GM19193 (cell line): ENCODE results near the gene LDLRAD3.

Source experiments
- POLR2A ChIP-seq: IDR thresholded peaks from 4 replicates; pipeline ENCODE4 v1.6.1; 2011; ENCODE audit not compliant: insufficient read depth, insufficient read length; ENCODE audit errors: extremely low read depth

The LDLRAD3 gene

DNA sequence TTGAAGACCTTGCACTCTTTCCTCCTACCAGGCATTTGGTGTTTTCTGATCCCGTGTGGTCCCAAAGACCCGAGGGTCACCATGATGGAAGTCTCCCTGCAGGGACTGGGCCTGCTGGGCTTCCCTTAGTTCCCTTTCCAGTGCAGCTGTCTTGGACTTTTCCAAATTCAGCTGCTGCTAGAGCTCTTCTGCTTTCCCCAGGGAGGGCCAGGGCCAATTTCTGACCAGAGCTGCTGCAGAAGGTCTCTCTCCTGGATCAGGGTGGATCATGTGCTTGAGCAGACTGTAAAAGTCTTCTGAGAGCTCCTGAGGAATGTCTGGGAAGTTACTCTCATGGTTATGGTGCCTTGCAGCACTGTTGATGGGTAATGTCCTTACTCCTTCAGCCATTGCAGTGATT lies 23.2 kb downstream of the LDLRAD3 start:
- TF ChIP-seq POLR2A = no peak

DNA sequence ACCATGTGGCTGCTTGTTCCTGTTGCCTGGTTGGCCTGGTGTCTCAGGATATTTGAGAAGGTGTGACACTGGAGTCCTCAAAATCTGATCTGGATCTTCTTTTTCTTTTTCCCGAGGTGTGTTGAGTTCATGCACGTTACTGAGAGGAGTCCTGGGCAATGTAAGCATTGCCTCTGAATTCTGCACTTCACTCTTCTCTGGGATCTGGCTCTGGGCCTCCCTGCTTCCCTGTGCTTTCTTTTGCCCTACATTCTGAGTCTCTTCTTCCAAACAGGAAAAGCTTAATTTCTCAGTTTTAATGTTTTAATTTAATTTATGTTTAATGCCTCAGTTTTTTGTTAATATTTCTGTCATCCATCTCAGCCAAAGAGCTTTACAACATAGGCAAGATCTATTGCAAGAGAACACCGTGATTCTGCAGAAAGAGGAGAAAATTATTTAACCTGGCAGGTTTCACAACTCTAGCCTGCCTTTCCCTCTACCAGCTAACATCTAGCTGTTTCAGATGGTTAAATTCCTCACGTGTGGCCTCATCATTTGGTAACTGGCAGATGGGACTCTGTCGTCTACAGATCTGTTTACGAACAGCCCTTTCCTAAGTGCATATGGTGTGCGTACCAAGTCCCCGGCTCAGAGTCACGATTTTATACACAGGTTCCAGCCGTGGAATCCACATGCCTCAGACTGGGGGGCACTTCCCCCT lies 24.7 kb downstream of the LDLRAD3 start:
- TF ChIP-seq POLR2A = no peak

DNA sequence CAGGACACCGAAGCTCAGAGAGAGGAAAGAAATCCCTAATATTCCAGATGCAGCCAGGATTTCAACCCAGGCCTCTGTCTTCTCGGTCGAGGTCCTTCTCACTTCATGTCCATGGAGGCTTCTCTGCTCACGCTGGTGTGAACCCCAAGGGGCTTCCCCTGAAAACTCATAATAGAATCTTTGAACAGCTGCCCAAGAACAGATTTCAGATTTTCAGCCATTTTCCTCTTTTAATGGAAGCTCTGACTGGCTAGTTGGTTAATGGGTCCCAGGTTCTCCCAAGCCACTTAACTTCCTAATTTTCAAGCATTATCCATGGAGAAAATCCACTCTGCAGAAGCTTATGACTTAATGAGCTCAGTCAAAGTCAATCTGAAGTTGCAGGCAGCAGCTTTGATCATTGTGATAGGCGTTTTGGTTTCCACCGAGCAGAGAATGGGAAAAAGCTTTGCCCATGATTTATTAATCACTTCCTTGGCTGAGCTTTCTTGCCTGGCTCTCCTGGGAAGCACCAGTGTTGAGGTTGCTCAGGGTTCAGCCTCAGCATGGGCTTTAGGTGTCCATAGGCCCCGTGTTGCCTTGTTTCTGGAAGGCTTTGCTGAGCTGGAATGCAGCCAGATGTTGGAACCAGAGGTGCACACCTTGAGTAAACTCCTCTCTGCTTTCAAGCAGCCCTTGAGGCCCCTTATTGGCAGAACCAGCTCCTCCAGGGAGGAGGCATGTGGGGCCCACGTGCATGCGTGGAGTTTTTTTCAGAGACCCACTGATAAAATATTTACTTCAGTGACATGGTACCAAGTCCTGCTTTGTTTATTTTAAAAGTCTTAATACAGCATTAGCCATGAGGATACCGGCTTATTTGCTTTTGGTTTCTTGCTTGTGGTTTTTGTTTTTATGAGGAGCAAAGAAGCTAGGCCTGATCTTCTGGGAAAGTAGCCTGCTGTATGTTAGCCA lies 25.5 kb downstream of the LDLRAD3 start:
- no peak for TF ChIP-seq POLR2A

DNA sequence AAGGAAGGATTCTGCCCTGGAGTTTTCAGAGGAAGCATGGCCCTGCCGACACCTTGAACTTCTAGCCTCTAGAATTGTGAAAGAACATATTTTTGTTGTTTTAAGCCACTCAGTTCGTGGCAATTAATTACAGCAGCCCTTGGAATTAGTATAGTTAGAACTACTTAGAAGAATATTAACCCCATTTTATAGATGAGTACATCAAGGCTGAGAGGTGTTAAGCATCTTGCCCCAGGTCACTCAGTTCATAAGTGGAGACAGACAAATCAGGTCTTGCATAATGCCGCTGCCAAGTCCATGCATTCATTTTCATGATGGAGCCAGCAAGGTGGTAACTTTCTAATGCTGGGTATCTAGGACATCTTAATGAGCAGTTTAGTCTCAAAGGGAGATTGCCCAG lies 26.6 kb downstream of the LDLRAD3 start:
- TF ChIP-seq POLR2A = no peak

DNA sequence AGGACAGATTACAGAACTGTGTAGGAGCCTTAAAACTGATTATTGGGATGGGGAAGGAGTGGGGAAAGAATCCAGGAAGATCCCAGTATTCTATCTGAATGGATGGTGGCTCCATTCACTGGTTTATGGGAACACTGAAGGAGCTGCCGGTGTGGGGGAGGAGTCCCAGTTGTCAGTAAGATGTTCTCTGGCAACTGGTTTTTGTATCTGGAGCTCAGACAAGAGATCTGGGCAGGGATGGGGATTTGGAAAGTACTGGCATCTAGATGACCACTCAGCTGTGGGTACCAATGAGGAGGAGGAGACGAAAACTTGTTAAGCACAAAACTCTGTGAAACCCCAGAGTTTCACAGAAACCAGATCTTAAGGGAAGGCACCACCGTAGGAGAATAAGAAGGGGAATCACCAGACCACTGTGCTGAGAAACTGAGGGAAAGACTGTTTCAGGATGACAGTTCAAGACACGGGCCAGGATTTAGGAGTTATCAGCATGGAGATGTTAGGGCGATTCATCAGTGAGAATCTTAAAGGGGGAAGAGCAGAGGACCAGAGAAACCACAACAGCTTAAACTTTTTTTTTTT lies 28.1 kb downstream of the LDLRAD3 start:
- TF ChIP-seq POLR2A = no peak

DNA sequence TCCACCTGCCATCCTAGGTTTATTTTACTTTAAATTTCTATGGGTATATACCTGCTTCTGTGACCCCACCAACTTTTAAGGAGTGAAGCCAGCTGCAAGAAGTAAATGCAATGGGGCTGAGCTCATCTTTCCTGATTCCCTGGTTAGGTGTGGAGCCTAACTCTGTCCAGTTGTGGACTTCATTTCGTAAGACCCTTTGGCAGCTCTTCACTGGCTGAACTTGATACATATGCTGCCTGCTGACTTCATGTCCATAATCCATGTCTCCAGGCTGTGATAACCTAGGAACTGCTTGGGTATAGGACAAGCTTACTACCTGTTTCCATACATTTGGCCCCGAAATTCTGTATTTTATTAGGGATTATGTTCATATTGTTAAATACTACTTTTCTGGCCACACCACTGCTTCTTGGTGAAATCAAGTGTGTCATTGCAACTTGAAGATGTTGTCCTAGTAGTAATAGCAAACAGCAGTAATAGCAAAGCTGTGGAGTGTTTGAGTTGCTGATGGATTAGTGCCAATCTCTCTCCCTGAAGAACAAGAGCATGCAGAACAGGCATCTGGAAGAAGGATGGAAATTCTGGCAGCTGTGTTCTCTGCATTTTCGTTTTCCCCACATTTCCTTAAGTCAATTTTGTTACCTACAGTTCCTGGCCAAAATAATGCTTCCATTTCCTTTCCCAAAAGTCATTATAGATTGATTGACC lies 31.2 kb downstream of the LDLRAD3 start:
- no peak for TF ChIP-seq POLR2A

DNA sequence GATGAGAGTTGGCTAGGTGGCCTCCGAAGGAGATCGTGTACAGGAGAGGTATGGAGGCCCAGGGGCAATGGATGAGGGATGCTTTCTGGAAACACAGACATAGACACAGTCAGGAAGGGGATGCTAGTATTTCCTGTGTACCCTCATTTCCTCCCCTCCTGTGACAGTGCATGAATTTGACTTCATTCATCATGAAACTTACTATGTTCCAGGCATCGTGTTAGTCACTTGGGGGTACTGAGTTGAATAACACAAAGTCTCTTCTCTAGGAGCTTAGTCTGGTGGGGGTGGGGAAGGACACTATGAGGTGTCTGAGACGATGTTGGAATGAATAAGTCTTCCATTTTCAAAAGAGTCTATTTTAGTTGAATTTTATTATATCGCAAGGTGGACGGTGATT lies 32.6 kb downstream of the LDLRAD3 start:
- TF ChIP-seq POLR2A = no peak

DNA sequence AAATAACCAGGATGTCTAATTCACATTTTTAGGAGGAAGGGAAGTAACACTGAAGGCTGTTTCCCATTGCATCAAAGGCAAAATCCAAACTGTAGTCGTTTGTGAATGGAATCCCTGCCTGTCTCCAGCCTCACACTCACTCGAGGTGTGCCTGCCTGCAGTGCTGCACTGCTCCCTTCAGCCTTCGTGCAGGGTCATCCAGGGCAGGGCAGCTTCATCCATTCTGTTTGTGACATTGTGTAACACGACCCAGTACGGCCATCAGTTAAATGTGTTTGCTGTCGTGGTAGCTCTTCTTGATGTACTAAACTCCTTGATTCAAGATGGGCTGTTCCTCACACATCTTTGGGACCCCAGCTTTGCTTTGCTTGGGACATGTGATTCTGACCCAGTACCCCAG lies 34.3 kb downstream of the LDLRAD3 start:
- no peak for TF ChIP-seq POLR2A

DNA sequence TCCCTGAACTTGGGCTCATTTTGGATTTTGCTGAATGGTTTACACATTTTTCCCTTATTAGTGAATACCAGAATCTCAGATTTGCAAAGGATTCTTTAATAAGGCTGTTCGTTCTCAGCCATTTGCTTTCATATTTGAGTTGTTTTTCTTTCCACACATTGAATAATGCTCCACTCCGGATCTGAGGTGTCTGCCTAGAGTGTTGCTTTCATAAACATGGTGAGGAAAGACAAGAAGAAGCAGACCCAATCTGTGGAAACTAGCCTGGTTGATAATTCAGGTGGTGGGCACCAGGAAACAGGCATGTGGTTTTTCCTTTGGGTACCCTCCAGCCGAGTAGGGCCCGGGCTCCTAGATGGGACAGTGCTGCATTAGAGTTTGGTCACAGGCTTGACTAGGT lies 35.0 kb downstream of the LDLRAD3 start:
- TF ChIP-seq POLR2A = no peak

DNA sequence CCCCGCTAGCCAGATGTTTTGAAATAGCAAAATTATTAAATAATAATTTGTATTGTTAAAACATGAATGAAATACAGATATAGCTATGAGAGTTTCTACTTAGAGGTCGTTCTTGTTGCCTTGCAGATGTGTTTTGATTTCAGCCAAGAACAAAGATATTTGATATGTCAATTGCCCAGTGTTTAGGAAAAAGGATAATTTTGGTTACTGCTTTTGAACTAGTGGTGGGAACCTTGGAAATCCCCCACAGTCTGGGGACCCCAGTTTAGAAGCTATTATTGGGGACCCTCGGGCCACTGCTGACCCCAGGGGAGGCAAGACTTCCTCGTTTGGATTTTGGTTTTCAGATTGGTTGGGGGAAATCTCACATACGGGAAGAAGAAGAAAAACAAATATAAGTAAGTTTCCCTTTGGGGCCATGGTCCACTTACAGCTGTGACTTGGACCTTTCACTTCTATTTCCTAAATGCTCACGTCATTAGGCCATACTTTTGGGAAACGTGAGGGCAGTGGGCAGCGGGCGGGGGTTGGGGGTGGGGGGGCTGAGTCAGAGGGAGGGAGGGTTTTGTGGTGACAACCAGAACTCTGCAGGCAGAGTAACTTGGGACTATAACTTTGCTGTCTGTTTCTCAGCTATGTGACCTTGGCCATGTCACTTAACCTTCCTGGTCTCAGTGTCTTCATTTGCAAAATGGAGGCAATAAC lies 37.0 kb downstream of the LDLRAD3 start:
- TF ChIP-seq POLR2A = no peak

DNA sequence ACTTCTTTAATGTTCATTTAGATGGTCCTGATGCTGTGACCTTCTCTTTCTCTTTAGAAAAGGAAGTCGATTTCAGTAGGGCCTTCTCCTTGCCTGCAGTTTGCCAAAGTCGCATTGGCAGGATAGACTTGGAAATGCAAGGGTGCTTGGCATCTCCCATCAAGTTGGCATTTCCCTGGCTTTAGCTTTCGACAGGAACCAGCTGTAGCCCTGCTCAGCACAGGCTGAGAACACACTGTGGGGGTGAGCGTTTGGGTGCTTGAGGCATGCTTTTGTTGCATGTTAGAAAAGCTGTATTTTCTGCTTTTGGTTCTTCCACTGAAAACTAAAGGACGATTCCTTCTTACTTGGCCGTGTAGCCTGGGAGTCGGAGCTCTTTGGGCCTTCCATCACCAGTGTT lies 37.7 kb downstream of the LDLRAD3 start:
- no peak for TF ChIP-seq POLR2A

DNA sequence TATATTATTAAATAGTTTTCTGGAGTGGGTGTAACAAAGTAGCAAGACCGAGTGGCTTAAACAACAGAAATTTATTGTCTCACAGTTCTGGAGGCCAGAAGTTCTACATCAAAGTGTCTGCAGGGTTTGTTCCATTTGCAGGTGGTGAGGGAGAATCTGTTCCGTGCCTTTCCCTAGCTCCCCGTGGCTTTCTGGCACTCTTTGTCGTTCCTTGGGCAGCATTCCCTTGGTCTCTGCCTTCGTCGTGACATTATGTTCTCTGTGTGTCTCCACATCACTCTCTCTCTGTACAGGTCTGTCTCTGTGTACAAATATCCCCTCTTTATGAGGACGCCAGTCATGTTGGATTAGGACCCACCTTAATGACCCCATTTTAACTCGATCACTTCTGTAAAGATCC lies 38.2 kb downstream of the LDLRAD3 start:
- TF ChIP-seq POLR2A = no peak

DNA sequence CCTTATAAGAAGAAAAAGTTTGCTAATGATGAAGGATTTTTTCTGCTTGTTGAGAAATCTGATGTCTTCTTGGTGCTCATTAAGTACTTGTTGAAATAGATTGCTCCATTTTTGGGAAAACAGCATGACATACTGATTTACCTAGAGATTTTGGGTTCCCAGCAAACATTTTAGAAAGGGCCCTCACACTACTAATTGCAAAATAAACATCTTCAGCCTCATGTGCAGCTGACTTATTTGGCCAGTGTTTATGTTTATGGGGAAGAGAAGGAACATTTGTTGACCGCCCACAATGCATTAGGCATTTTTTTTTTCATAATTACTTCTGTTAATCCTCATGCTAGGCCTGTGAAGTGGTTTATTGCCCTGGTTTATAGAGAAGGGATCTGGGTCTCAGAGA lies 40.1 kb downstream of the LDLRAD3 start:
- TF ChIP-seq POLR2A = no peak

DNA sequence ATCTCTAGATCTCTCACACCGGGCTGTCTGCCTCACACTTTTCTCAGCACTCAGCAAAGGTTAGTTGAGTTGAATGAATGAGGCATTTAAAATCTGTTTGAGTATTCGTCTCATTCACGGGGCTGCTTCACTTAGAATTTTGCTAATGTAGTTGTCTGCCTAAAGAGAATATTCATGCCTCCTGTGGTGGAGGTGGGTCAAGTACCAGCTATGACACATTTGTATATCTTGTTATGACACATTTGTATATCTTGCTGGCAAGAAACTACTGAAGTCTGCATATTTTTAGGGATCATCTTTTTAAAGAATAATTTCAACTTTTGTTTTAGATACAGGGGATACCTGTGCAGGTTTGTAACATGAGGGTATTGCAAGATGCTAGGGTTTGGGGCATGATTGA lies 43.1 kb downstream of the LDLRAD3 start:
- TF ChIP-seq POLR2A = no peak
